ENCODE results near the gene CYTIP.

Gene CYTIP

GRCh38 chr2:157463002-157463401 is 19.1 kb upstream of the CYTIP start:
- DNase-seq (ENCODE audit: low spot score), result no peak

- DNase-seq (ENCODE audit: low spot score), result no peak
These were observed 17.0 kb upstream of the CYTIP start for GRCh38 chr2:157460897-157461296.

GRCh38 chr2:157460384-157460837 is 16.5 kb upstream of the CYTIP start:
- peak; percentile 15 for DNase-seq (ENCODE audit: low spot score)

- no peak for DNase-seq (ENCODE audit: low spot score)
These were observed 15.6 kb upstream of the CYTIP start for GRCh38 chr2:157459486-157459885.

- DNase-seq (ENCODE audit: low spot score), result no peak
These were observed 3.9 kb upstream of the CYTIP start for GRCh38 chr2:157447741-157448140.

- DNase-seq (ENCODE audit: low spot score), result no peak
These were observed 3.1 kb upstream of the CYTIP start for GRCh38 chr2:157447031-157447430.

GRCh38 chr2:157444641-157445040 is 752 bp upstream of the CYTIP start:
- no peak for DNase-seq (ENCODE audit: low spot score)

- DNase-seq (ENCODE audit: low spot score), result no peak
These were observed 799 bp downstream of the CYTIP start for GRCh38 chr2:157443090-157443489.

- no peak for DNase-seq (ENCODE audit: low spot score)
These were observed 1.3 kb downstream of the CYTIP start for GRCh38 chr2:157442636-157443035.

GRCh38 chr2:157442191-157442590 is 1.7 kb downstream of the CYTIP start:
- DNase-seq (ENCODE audit: low spot score), result no peak

GRCh38 chr2:157441072-157441454 is 2.8 kb downstream of the CYTIP start:
- DNase-seq (ENCODE audit: low spot score), result no peak

- DNase-seq (ENCODE audit: low spot score), result no peak
These were observed 3.4 kb downstream of the CYTIP start for GRCh38 chr2:157440404-157441071.

GRCh38 chr2:157439824-157440186 is 4.1 kb downstream of the CYTIP start:
- DNase-seq (ENCODE audit: low spot score), result no peak

GRCh38 chr2:157438863-157439823 is 4.7 kb downstream of the CYTIP start:
- DNase-seq (ENCODE audit: low spot score), result no peak

GRCh38 chr2:157433394-157433793 is 10.5 kb downstream of the CYTIP start:
- DNase-seq (ENCODE audit: low spot score), result no peak

- no peak for DNase-seq (ENCODE audit: low spot score)
These were observed 11.3 kb downstream of the CYTIP start for GRCh38 chr2:157432475-157433106.

GRCh38 chr2:157431176-157431575 is 12.7 kb downstream of the CYTIP start:
- DNase-seq (ENCODE audit: low spot score), result no peak

GRCh38 chr2:157428500-157429175 is 15.3 kb downstream of the CYTIP start:
- DNase-seq (ENCODE audit: low spot score), result no peak

- no peak for DNase-seq (ENCODE audit: low spot score)
These were observed 16.0 kb downstream of the CYTIP start for GRCh38 chr2:157427922-157428303.

- no peak for DNase-seq (ENCODE audit: low spot score)
These were observed 16.6 kb downstream of the CYTIP start for GRCh38 chr2:157427003-157427921.

GRCh38 chr2:157426477-157426994 is 17.4 kb downstream of the CYTIP start:
- DNase-seq (ENCODE audit: low spot score), result no peak

Data from HuH-7.5 (cell line).